Activated CD8-positive, alpha-beta memory T cell treated with anti-CD3 and anti-CD28 coated beads, Interleukin-2, amount 10 ng/mL, durations not matched to agents 7 days and 5 days (primary cell): ENCODE data around the gene PDF. TPM values are rescaled to one million over a fixed set of nuclear protein-coding genes. Genes with fewer than 3 reads are reported as not detected.
A peak's percentile ranks its signal among the peaks of the same experiment; 100 is the strongest.
"Not testable (repeated sequence)": the region's sequence is repeated elsewhere in the genome, so short reads cannot be mapped to it uniquely, and the experiment has no call there.

ENCODE experiments used
- ATAC-seq: fragments of 150-1000 bp; cut with Tn5 transposase; one replicate; pipeline ENCODE4 v1.10.0; 2021; ENCODE audit warnings: moderate library complexity
- CTCF ChIA-PET: fragments of 350-600 bp; sonication (Branson Sonifier 250); formaldehyde crosslinking; loops from one replicate; lab custom pipeline; 2021; ENCODE audit warnings: antibody characterized with exemption; lab: Charles Lee
- DNase-seq: peaks from one replicate; pipeline ENCODE4 v3.0.0-alpha.2; 2020
- H3K27ac Mint-ChIP-seq: one replicate; pipeline ENCODE4 v1.8.0; 2021; ENCODE audit warnings: mild to moderate bottlenecking, mixed read lengths
- H3K27me3 Mint-ChIP-seq: one replicate; pipeline ENCODE4 v1.8.0; 2021; ENCODE audit warnings: mixed read lengths
- H3K36me3 Mint-ChIP-seq: one replicate; pipeline ENCODE4 v1.8.0; 2021; ENCODE audit warnings: mild to moderate bottlenecking, mixed read lengths
- H3K4me1 Mint-ChIP-seq: one replicate; pipeline ENCODE4 v1.8.0; 2021; ENCODE audit warnings: mixed read lengths
- H3K4me3 Mint-ChIP-seq: one replicate; pipeline ENCODE4 v1.8.0; 2021; ENCODE audit warnings: mild to moderate bottlenecking, moderate library complexity, mixed read lengths
- H3K9me3 Mint-ChIP-seq: one replicate; pipeline ENCODE4 v1.8.0; 2022; ENCODE audit warnings: low read depth, mixed read lengths
- total RNA-seq, 2 experiments: library from RNA; stranded (reverse); gene quantifications; one replicate each; pipeline ENCODE4 v1.2.3, GENCODE V29; 2021

PDF gene
- total RNA-seq, 2 experiments from 2014 or later, result 18.3 to 21.3 TPM

DNA sequence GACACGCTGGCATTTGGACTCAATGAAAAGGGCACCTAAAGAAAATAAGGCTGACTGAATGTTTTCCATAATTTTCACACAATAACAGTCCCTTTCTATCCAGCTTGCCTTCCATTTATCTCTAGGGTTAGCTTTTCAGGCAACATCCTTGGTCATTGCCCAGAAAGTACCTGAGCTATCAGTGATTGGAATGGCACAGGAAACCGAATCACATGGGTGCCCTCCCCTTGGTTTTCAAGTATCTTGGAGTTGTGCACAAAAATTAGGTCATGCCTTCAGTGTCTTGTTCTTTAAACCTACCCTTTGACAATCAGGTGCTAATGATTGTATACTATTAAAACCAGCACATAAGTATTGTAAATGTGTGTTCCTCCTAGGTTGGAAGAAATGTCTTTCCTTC, 22.5 kb downstream of the PDF start:
- ATAC-seq, result no peak
- Mint-ChIP-seq H3K4me3 (no peak overlapping the region), H3K27me3 (no peaks in the 10 kb centered on the region), H3K4me1 (peaks cover 13% of the 10 kb centered on the region), H3K27ac (no peak overlapping the region), H3K36me3 (peaks cover 8% of the 10 kb centered on the region), H3K9me3 (no peaks in the 10 kb centered on the region)
- no peak for DNase-seq
- CTCF ChIA-PET, result no interaction called here

DNA sequence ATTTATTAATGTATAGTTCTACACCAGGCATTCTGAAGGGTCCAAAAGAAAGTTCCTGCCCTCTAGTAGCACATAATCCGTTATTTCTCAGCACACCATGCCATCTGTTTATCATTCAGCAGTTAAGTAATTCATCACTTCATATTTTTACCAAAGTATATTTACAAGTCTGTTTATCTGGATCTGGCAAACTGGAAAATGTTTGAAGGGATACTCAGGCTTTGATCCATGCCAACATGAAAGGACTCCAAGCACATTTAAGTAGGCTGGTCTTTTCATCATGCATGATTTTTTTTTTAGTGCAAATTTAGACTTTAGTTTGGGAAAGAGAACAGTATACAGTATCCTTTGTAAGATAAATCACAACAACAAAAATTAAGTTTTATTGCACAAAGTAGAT, 23.3 kb downstream of the PDF start:
- H3K27ac Mint-ChIP-seq, result no peak overlapping the region
- peaks cover 10% of the 10 kb centered on the region for H3K4me1 Mint-ChIP-seq
- no peak for ATAC-seq
- no peak for DNase-seq
- no peaks in the 10 kb centered on the region for H3K9me3 Mint-ChIP-seq
- no peaks in the 10 kb centered on the region for H3K27me3 Mint-ChIP-seq
- CTCF ChIA-PET, result no interaction called here
- H3K4me3 Mint-ChIP-seq, result no peak overlapping the region
- H3K36me3 Mint-ChIP-seq, result peaks cover 5% of the 10 kb centered on the region

GRCh38 chr16:69306031-69306430, 24.4 kb downstream of the PDF start:
- H3K27me3 Mint-ChIP-seq, result no peaks in the 10 kb centered on the region
- DNase-seq (no peak), ATAC-seq (no peak)
- no peak overlapping the region for H3K27ac Mint-ChIP-seq
- H3K36me3 Mint-ChIP-seq, result peaks cover 2% of the 10 kb centered on the region
- H3K4me3 Mint-ChIP-seq, result no peak overlapping the region
- CTCF ChIA-PET, result interaction anchor here (1.5 kb wide), 1 partner anchor 181 kb away, joined by 3 read pairs; no protein-coding TSS in a partner anchor
- H3K9me3 Mint-ChIP-seq, result no peaks in the 10 kb centered on the region
- H3K4me1 Mint-ChIP-seq, result peaks cover 7% of the 10 kb centered on the region

- CTCF ChIA-PET, result interaction anchor here (0.7 to 1.7 kb wide), 2 partner anchors 8 to 104 kb away, joined by 3 to 6 read pairs; no protein-coding TSS in a partner anchor
- Mint-ChIP-seq H3K27ac (no peak overlapping the region), H3K27me3 (no peaks in the 10 kb centered on the region), H3K4me3 (no peak overlapping the region), H3K36me3 (peaks cover 8% of the 10 kb centered on the region), H3K4me1 (no peaks in the 10 kb centered on the region), H3K9me3 (no peaks in the 10 kb centered on the region)
- DNase-seq (no peak), ATAC-seq (no peak)
These were observed 28.1 kb downstream of the PDF start for GRCh38 chr16:69302301-69302700.

- H3K9me3 Mint-ChIP-seq, result no peaks in the 10 kb centered on the region
- DNase-seq (no peak), ATAC-seq (no peak)
- CTCF ChIA-PET, result interaction anchor here (1.7 kb wide), 1 partner anchor 9 kb away, joined by 6 read pairs; no protein-coding TSS in a partner anchor
- H3K4me3 Mint-ChIP-seq, result no peak overlapping the region
- H3K4me1 Mint-ChIP-seq, result no peaks in the 10 kb centered on the region
- no peak overlapping the region for H3K27ac Mint-ChIP-seq
- H3K27me3 Mint-ChIP-seq, result no peaks in the 10 kb centered on the region
- peaks cover 8% of the 10 kb centered on the region for H3K36me3 Mint-ChIP-seq
These were observed 28.5 kb downstream of the PDF start for GRCh38 chr16:69301861-69302260.

GRCh38 chr16:69301187-69301586, 29.2 kb downstream of the PDF start:
- CTCF ChIA-PET, result interaction anchor here (1.7 kb wide), 1 partner anchor 9 kb away, joined by 6 read pairs; no protein-coding TSS in a partner anchor
- ATAC-seq (no peak), DNase-seq (no peak)
- Mint-ChIP-seq H3K27ac (no peak overlapping the region), H3K4me1 (no peaks in the 10 kb centered on the region), H3K27me3 (no peaks in the 10 kb centered on the region), H3K4me3 (no peak overlapping the region), H3K36me3 (peaks cover 9% of the 10 kb centered on the region), H3K9me3 (no peaks in the 10 kb centered on the region)

DNA sequence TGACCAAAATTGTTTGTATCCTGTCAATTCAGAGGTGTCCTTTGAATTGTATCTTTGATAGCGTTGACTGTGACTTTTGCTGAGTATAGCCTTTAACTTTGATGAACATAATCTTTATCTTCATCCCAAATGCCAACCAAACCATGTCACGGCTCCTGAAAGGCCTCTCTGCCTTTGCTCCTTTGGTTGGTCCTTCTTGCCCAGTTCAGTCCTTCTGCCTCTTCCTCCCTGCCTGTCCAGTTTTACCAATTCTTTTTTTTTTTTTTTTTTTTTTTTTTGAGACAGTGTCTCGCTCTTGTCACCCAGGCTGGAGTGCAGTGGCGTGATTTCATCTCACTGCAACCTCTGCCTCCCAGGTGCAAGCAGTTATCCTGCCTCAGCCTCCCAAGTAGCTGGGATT, 32.1 kb downstream of the PDF start:
- Mint-ChIP-seq H3K27me3 (no peaks in the 10 kb centered on the region), H3K4me3 (no peak overlapping the region), H3K36me3 (peaks cover 10% of the 10 kb centered on the region), H3K4me1 (no peaks in the 10 kb centered on the region), H3K9me3 (no peaks in the 10 kb centered on the region), H3K27ac (no peak overlapping the region)
- no peak for ATAC-seq
- CTCF ChIA-PET, result no interaction called here
- DNase-seq, result no peak

GRCh38 chr16:69296771-69297170, 33.6 kb downstream of the PDF start:
- DNase-seq, ATAC-seq, CTCF ChIA-PET, H3K36me3 Mint-ChIP-seq, H3K27me3 Mint-ChIP-seq, H3K9me3 Mint-ChIP-seq, H3K4me3 Mint-ChIP-seq, H3K27ac Mint-ChIP-seq, H3K4me1 Mint-ChIP-seq: not testable (repeated sequence)

DNA sequence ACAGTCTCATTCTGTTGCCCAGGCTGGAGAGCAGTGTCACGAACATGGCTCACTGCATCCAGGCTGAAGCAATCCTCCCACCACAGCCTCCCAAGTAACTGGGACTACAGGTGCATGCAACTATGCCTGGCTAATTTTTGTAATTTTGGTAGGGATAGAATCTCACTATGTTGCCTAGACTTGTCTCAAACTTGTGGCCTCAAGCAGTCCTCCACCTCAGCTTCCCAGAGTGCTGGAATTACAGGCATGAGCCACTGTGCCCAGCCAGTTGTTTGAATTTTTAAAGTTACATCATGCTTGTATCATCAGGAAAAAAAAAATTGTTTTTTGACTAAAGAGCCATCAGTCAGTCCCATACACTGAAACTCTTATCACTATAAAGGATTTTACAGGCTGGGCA, 36.3 kb downstream of the PDF start:
- no peak overlapping the region for H3K4me3 Mint-ChIP-seq
- CTCF ChIA-PET, result no interaction called here
- DNase-seq (no peak), ATAC-seq (no peak)
- no peak overlapping the region for H3K27ac Mint-ChIP-seq
- peaks cover 2% of the 10 kb centered on the region for H3K36me3 Mint-ChIP-seq
- no peaks in the 10 kb centered on the region for H3K4me1 Mint-ChIP-seq
- H3K9me3 Mint-ChIP-seq, result no peaks in the 10 kb centered on the region
- no peaks in the 10 kb centered on the region for H3K27me3 Mint-ChIP-seq

DNA sequence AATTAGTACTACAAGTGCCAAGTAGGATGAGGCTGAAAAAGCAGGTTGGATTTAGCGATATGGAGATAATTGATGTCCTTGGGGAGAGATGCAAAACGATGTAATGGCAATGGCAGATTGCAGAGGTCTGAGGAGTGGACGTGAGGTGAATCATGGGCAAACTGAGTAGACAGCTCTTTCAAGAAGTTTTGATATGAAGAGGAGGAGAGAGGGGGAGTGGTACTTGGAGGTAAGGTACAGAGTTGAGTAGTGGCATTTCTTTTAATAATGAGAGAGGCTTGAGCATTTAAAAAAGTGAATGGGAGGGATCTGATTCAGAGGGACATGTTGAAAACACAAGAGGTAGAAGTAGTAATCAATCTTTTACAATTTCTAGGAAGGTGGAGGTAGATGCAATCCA, 37.0 kb downstream of the PDF start:
- CTCF ChIA-PET, result no interaction called here
- H3K9me3 Mint-ChIP-seq, result no peaks in the 10 kb centered on the region
- no peaks in the 10 kb centered on the region for H3K4me1 Mint-ChIP-seq
- ATAC-seq (no peak), DNase-seq (no peak)
- no peaks in the 10 kb centered on the region for H3K27me3 Mint-ChIP-seq
- H3K4me3 Mint-ChIP-seq, result no peak overlapping the region
- H3K27ac Mint-ChIP-seq, result no peak overlapping the region
- H3K36me3 Mint-ChIP-seq, result peaks cover 2% of the 10 kb centered on the region

DNA sequence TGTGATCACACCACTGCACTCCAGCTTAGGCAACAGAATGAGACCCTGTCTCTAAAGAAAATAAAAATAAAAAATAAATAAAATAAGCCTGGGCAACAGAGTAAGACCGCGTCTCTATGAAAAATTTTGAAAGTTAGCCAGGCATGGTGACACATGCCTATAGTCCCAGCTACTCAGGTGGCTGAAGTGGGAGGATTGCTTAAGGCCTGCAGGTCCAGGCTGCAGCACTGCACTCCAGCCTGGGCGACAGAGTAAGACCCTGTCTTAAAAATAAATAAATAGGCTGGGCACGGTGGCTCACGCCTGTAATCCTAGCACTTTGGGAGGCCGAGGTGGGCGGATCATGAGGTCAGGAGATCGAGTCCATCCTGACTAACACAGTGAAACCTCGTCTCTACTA, 38.7 kb downstream of the PDF start:
- CTCF ChIA-PET, H3K9me3 Mint-ChIP-seq, DNase-seq, H3K4me1 Mint-ChIP-seq, H3K36me3 Mint-ChIP-seq, H3K27me3 Mint-ChIP-seq, H3K27ac Mint-ChIP-seq, ATAC-seq, H3K4me3 Mint-ChIP-seq: not testable (repeated sequence)

DNA sequence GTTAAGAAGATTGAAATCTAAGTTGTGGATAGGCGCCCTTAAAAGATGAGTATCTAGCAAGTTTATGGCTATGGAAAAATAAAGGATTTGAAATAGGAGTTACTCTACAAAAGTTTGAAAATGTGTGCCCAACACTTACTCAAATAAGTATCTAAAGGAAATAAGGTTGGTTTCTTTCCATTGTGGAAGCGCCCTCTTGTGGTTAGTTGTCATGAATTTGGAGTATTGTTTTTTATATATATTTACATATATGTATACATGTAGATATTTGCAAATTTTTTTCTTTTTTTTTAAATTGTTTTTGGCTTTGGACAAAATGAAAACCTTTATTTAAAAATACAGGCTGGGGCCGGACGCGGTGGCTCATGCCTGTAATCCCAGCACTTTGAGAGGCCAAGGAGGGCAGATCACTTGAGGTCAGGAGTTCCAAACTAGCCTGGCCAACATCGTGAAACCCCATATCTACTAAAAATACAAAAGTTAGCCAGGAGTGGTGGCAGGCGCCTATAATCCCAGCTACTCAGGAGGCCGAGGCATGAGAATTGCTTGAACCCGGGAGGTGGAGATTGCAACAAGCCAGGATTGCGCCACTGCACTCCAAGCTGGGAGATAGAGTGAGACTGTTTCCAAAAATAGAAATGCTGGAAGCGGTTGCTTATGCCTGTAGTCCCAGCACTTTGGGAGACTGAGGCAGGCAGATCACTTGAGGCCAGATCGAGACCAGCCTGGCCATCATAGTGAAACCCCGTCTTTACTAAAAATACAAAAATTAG, 43.3 kb downstream of the PDF start:
- CTCF ChIA-PET, result interaction anchor here (0.6 to 8.0 kb wide), 18 partner anchors 11 to 758 kb away, joined by 3 to 93 read pairs (median 4); partner anchors contain the start of genes CHTF8, PDF and UTP4
- Mint-ChIP-seq H3K4me1 (peaks cover 2% of the 10 kb centered on the region), H3K27me3 (no peaks in the 10 kb centered on the region), H3K4me3 (no peak overlapping the region), H3K27ac (no peak overlapping the region), H3K36me3 (no peaks in the 10 kb centered on the region), H3K9me3 (no peaks in the 10 kb centered on the region)
- ATAC-seq (no peak), DNase-seq (peak; percentile 46)

- no peak overlapping the region for H3K27ac Mint-ChIP-seq
- no peak overlapping the region for H3K4me3 Mint-ChIP-seq
- no peak for ATAC-seq
- H3K36me3 Mint-ChIP-seq, result no peaks in the 10 kb centered on the region
- H3K27me3 Mint-ChIP-seq, result no peaks in the 10 kb centered on the region
- H3K4me1 Mint-ChIP-seq, result peaks cover 2% of the 10 kb centered on the region
- CTCF ChIA-PET, result interaction anchor here (0.6 to 8.0 kb wide), 16 partner anchors 9 to 694 kb away, joined by 3 to 93 read pairs (median 4); no protein-coding TSS in a partner anchor
- no peak for DNase-seq
- H3K9me3 Mint-ChIP-seq, result no peaks in the 10 kb centered on the region
These were observed 45.1 kb downstream of the PDF start for GRCh38 chr16:69285240-69285639.

GRCh38 chr16:69283851-69284250, 46.5 kb downstream of the PDF start:
- ATAC-seq, result no peak

More at GRCh38 chr16:69283851-69284250, 46.5 kb downstream of the PDF start:
- Mint-ChIP-seq H3K36me3 (no peaks in the 10 kb centered on the region), H3K4me1 (peaks cover 2% of the 10 kb centered on the region), H3K4me3 (no peak overlapping the region), H3K27me3 (no peaks in the 10 kb centered on the region), H3K27ac (no peak overlapping the region), H3K9me3 (no peaks in the 10 kb centered on the region)
- CTCF ChIA-PET, result interaction anchor here (8.0 kb wide), 1 partner anchor 135 kb away, joined by 93 read pairs; no protein-coding TSS in a partner anchor
- no peak for DNase-seq
